Measurements from ENCODE around the gene CAMK2A.

Gene CAMK2A

GRCh38 chr5:150294551-150295071 lies 5.0 kb upstream of the CAMK2A start:
- Histone ChIP-seq H3K9me3 (ENCODE audit: control insufficient read depth in 1 of 2, low read length in 2 of 2) (no peaks in the 10 kb centered on the region), H3K27me3 (ENCODE audit: control insufficient read depth in 1 of 2, insufficient read depth in 2 of 2, low read length in 2 of 2) (peaks cover 0 to 5% of the 10 kb centered on the region in 2 donors), H3K4me3 (ENCODE audit: low read depth in 1 of 2, low read length in 2 of 2) (no peak overlapping the region), H3K36me3 (ENCODE audit: control insufficient read depth in 1 of 2, insufficient read depth in 2 of 2, low read length in 2 of 2) (no peaks in the 10 kb centered on the region), H3K9ac (ENCODE audit: low read depth in 1 of 2, low read length in 2 of 2) (no peak overlapping the region), H3K4me1 (ENCODE audit: control insufficient read depth in 1 of 2, insufficient read depth in 2 of 2, low read length in 2 of 2) (peaks cover 9 to 10% of the 10 kb centered on the region in 2 donors), H3K27ac (ENCODE audit: low read depth, low read length) (no peak overlapping the region)

GRCh38 chr5:150293091-150293941 lies 3.7 kb upstream of the CAMK2A start:
- Histone ChIP-seq H3K9me3 (ENCODE audit: control insufficient read depth in 1 of 2, low read length in 2 of 2) (no peaks in the 10 kb centered on the region), H3K9ac (ENCODE audit: low read depth in 1 of 2, low read length in 2 of 2) (no peak overlapping the region), H3K4me1 (ENCODE audit: control insufficient read depth in 1 of 2, insufficient read depth in 2 of 2, low read length in 2 of 2) (peaks cover 9 to 10% of the 10 kb centered on the region in 2 donors), H3K4me3 (ENCODE audit: low read depth in 1 of 2, low read length in 2 of 2) (no peak overlapping the region), H3K27me3 (ENCODE audit: control insufficient read depth in 1 of 2, insufficient read depth in 2 of 2, low read length in 2 of 2) (peaks cover 0 to 5% of the 10 kb centered on the region in 2 donors), H3K27ac (ENCODE audit: low read depth, low read length) (no peak overlapping the region), H3K36me3 (ENCODE audit: control insufficient read depth in 1 of 2, insufficient read depth in 2 of 2, low read length in 2 of 2) (no peaks in the 10 kb centered on the region)

GRCh38 chr5:150291388-150292385 lies 2.1 kb upstream of the CAMK2A start:
- Histone ChIP-seq H3K9me3 (ENCODE audit: control insufficient read depth in 1 of 2, low read length in 2 of 2) (no peaks in the 10 kb centered on the region), H3K4me1 (ENCODE audit: control insufficient read depth in 1 of 2, insufficient read depth in 2 of 2, low read length in 2 of 2) (peaks cover 9 to 10% of the 10 kb centered on the region in 2 donors), H3K9ac (ENCODE audit: low read depth in 1 of 2, low read length in 2 of 2) (no peak overlapping the region), H3K27ac (ENCODE audit: low read depth, low read length) (no peak overlapping the region), H3K36me3 (ENCODE audit: control insufficient read depth in 1 of 2, insufficient read depth in 2 of 2, low read length in 2 of 2) (no peaks in the 10 kb centered on the region), H3K4me3 (ENCODE audit: low read depth in 1 of 2, low read length in 2 of 2) (no peak overlapping the region), H3K27me3 (ENCODE audit: control insufficient read depth in 1 of 2, insufficient read depth in 2 of 2, low read length in 2 of 2) (peaks cover 0 to 5% of the 10 kb centered on the region in 2 donors)

DNA sequence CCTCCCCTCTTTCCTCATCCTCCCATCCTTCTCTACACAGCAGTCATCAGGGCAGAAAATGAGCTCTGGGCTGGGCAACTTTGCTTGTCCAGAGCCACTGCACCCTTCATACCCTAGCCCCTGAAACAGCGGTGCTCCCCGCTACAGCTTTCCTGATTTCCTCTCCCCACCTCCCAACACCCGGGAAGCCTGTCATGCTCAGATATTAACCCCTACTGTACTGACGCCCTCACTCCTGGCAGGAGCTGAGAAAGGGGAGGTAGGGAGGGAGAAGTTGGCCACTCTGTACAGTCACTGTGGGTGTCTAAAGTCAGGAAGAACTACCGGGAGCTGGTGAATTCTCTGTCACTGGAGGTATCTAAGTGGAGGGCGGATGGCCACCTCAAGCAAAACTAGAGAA lies 782 bp downstream of the CAMK2A start:
- Histone ChIP-seq H3K27me3 (ENCODE audit: control insufficient read depth in 1 of 2, insufficient read depth in 2 of 2, low read length in 2 of 2) (peaks cover 0 to 5% of the 10 kb centered on the region in 2 donors), H3K27ac (ENCODE audit: low read depth, low read length) (no peak overlapping the region), H3K9ac (ENCODE audit: low read depth in 1 of 2, low read length in 2 of 2) (no peak overlapping the region), H3K9me3 (ENCODE audit: control insufficient read depth in 1 of 2, low read length in 2 of 2) (no peaks in the 10 kb centered on the region), H3K4me1 (ENCODE audit: control insufficient read depth in 1 of 2, insufficient read depth in 2 of 2, low read length in 2 of 2) (no peaks in the 10 kb centered on the region), H3K4me3 (ENCODE audit: low read depth in 1 of 2, low read length in 2 of 2) (no peak overlapping the region), H3K36me3 (ENCODE audit: control insufficient read depth in 1 of 2, insufficient read depth in 2 of 2, low read length in 2 of 2) (no peaks in the 10 kb centered on the region)

DNA sequence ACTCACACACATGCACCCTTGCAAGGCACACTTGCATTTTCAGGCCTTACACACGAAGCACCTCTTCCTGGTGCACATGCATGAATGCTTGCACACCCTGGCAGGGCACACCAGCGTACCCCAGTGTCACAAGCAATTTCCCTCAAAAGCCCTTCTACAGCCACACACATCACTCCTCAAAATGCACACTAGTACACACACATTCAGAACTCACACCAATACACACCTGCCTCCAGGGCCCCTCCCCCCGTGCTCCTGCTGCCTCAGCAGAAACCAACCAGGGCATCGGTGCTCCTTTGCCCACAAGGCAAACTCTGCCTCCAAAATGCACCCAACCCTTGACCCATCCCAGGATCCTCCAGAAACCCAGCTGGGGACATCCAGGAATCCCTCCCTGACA lies 1.2 kb downstream of the CAMK2A start:
- Histone ChIP-seq H3K9ac (ENCODE audit: low read depth in 1 of 2, low read length in 2 of 2) (no peak overlapping the region), H3K9me3 (ENCODE audit: control insufficient read depth in 1 of 2, low read length in 2 of 2) (no peaks in the 10 kb centered on the region), H3K4me3 (ENCODE audit: low read depth in 1 of 2, low read length in 2 of 2) (no peak overlapping the region), H3K4me1 (ENCODE audit: control insufficient read depth in 1 of 2, insufficient read depth in 2 of 2, low read length in 2 of 2) (no peaks in the 10 kb centered on the region), H3K27me3 (ENCODE audit: control insufficient read depth in 1 of 2, insufficient read depth in 2 of 2, low read length in 2 of 2) (peaks cover 0 to 5% of the 10 kb centered on the region in 2 donors), H3K36me3 (ENCODE audit: control insufficient read depth in 1 of 2, insufficient read depth in 2 of 2, low read length in 2 of 2) (no peaks in the 10 kb centered on the region), H3K27ac (ENCODE audit: low read depth, low read length) (no peak overlapping the region)

DNA sequence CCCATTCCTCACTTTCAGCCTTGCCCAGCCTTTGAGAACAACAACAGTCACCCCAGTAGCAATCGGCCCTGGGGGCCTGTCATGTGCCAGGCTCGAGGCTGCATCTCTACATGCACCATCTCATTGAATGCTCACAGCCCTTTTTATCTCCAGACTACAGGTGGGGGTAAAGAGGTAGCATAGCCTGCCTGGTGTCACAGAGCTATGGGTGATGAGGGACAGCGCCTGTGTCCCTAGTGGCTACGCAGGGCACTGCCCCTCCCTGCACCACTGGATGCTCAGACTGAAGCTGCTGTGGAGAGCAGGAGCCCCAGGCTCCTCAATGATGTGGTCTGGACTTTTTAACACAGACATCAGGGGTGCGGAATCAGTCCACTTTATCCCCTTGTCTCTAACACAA lies 2.8 kb downstream of the CAMK2A start:
- Histone ChIP-seq H3K36me3 (ENCODE audit: control insufficient read depth in 1 of 2, insufficient read depth in 2 of 2, low read length in 2 of 2) (no peaks in the 10 kb centered on the region), H3K9ac (ENCODE audit: low read depth in 1 of 2, low read length in 2 of 2) (no peak overlapping the region)

GRCh38 chr5:150285114-150285513 lies 4.5 kb downstream of the CAMK2A start:
- H3K36me3 ChIP-seq (ENCODE audit: control insufficient read depth in 1 of 2, insufficient read depth in 2 of 2, low read length in 2 of 2) = no peaks in the 10 kb centered on the region
- no peak overlapping the region for H3K4me3 ChIP-seq (ENCODE audit: low read depth in 1 of 2, low read length in 2 of 2)
- H3K4me1 ChIP-seq (ENCODE audit: control insufficient read depth in 1 of 2, insufficient read depth in 2 of 2, low read length in 2 of 2) = no peaks in the 10 kb centered on the region
- no peaks in the 10 kb centered on the region for H3K9me3 ChIP-seq (ENCODE audit: control insufficient read depth in 1 of 2, low read length in 2 of 2)
- H3K27me3 ChIP-seq (ENCODE audit: control insufficient read depth in 1 of 2, insufficient read depth in 2 of 2, low read length in 2 of 2) = peaks cover 0 to 5% of the 10 kb centered on the region in 2 donors
- H3K27ac ChIP-seq (ENCODE audit: low read depth, low read length) = no peak overlapping the region
- H3K9ac ChIP-seq (ENCODE audit: low read depth in 1 of 2, low read length in 2 of 2) = no peak overlapping the region

More for the DNA sequence above, 2.8 kb downstream of the CAMK2A start:
- H3K27me3 ChIP-seq (ENCODE audit: control insufficient read depth in 1 of 2, insufficient read depth in 2 of 2, low read length in 2 of 2) = peaks cover 0 to 5% of the 10 kb centered on the region in 2 donors
- H3K4me3 ChIP-seq (ENCODE audit: low read depth in 1 of 2, low read length in 2 of 2) = no peak overlapping the region
- no peak overlapping the region for H3K27ac ChIP-seq (ENCODE audit: low read depth, low read length)
- no peaks in the 10 kb centered on the region for H3K9me3 ChIP-seq (ENCODE audit: control insufficient read depth in 1 of 2, low read length in 2 of 2)
- no peaks in the 10 kb centered on the region for H3K4me1 ChIP-seq (ENCODE audit: control insufficient read depth in 1 of 2, insufficient read depth in 2 of 2, low read length in 2 of 2)

DNA sequence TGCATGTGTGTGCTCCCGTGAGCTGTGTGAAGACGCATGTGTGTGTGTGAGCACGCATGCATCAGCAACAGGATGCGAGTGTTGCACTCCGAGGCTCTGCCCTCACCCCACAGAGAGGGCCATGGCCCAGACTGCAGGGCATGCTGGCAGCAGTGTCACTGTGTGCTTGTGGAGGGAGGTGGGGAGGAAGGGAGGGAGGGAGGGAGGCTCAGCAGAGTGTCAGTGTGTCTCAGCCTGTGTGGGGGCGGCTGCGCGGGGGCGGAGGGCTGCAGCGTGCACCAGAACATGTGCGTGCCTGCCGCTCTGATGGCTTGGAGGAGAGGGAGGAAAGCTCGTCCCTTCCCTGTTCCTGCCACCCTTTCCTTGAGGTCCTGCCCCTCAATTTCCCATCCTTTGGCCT lies 5.3 kb downstream of the CAMK2A start:
- no peak overlapping the region for H3K9ac ChIP-seq (ENCODE audit: low read depth in 1 of 2, low read length in 2 of 2)
- H3K36me3 ChIP-seq (ENCODE audit: control insufficient read depth in 1 of 2, insufficient read depth in 2 of 2, low read length in 2 of 2) = no peaks in the 10 kb centered on the region
- no peak overlapping the region for H3K27ac ChIP-seq (ENCODE audit: low read depth, low read length)
- H3K4me1 ChIP-seq (ENCODE audit: control insufficient read depth in 1 of 2, insufficient read depth in 2 of 2, low read length in 2 of 2) = no peaks in the 10 kb centered on the region
- H3K9me3 ChIP-seq (ENCODE audit: control insufficient read depth in 1 of 2, low read length in 2 of 2) = no peaks in the 10 kb centered on the region
- no peak overlapping the region for H3K4me3 ChIP-seq (ENCODE audit: low read depth in 1 of 2, low read length in 2 of 2)
- no peaks in the 10 kb centered on the region for H3K27me3 ChIP-seq (ENCODE audit: control insufficient read depth in 1 of 2, insufficient read depth in 2 of 2, low read length in 2 of 2)

DNA sequence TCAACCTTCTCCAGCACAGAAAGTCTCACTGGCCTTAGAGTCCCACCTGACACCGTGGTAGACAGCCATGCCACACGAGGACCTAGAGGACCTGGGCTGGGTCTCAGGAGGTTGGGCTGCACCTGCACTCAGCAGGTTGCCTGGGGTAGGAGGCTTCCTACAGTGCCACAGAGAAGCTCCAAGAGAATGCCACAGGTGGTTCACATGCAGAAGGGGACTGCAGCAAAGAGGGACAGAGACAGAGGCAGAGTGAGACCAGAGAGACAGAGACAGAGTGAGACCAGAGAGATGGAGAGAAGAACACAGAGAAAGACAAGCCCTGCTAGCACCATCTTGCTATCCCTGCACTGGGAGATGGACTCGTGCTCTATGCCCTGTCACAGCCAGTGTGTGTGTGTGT lies 5.7 kb downstream of the CAMK2A start:
- no peak overlapping the region for H3K27ac ChIP-seq (ENCODE audit: low read depth, low read length)
- H3K9ac ChIP-seq (ENCODE audit: low read depth in 1 of 2, low read length in 2 of 2) = no peak overlapping the region

GRCh38 chr5:150281987-150282386 lies 7.6 kb downstream of the CAMK2A start:
- Histone ChIP-seq H3K27ac (ENCODE audit: low read depth, low read length) (no peak overlapping the region), H3K9ac (ENCODE audit: low read depth in 1 of 2, low read length in 2 of 2) (no peak overlapping the region), H3K27me3 (ENCODE audit: control insufficient read depth in 1 of 2, insufficient read depth in 2 of 2, low read length in 2 of 2) (no peaks in the 10 kb centered on the region), H3K4me3 (ENCODE audit: low read depth in 1 of 2, low read length in 2 of 2) (no peak overlapping the region), H3K36me3 (ENCODE audit: control insufficient read depth in 1 of 2, insufficient read depth in 2 of 2, low read length in 2 of 2) (no peaks in the 10 kb centered on the region), H3K9me3 (ENCODE audit: control insufficient read depth in 1 of 2, low read length in 2 of 2) (no peaks in the 10 kb centered on the region), H3K4me1 (ENCODE audit: control insufficient read depth in 1 of 2, insufficient read depth in 2 of 2, low read length in 2 of 2) (no peaks in the 10 kb centered on the region)

More for the DNA sequence above, 5.7 kb downstream of the CAMK2A start:
- no peaks in the 10 kb centered on the region for H3K36me3 ChIP-seq (ENCODE audit: control insufficient read depth in 1 of 2, insufficient read depth in 2 of 2, low read length in 2 of 2)
- H3K4me1 ChIP-seq (ENCODE audit: control insufficient read depth in 1 of 2, insufficient read depth in 2 of 2, low read length in 2 of 2) = no peaks in the 10 kb centered on the region
- no peak overlapping the region for H3K4me3 ChIP-seq (ENCODE audit: low read depth in 1 of 2, low read length in 2 of 2)
- no peaks in the 10 kb centered on the region for H3K9me3 ChIP-seq (ENCODE audit: control insufficient read depth in 1 of 2, low read length in 2 of 2)
- no peaks in the 10 kb centered on the region for H3K27me3 ChIP-seq (ENCODE audit: control insufficient read depth in 1 of 2, insufficient read depth in 2 of 2, low read length in 2 of 2)

Data from duodenal mucosa (tissue), 2 donors.